Measurements from ENCODE around the gene EPSTI1. TPM values are rescaled to one million over a fixed set of nuclear protein-coding genes. Genes with fewer than 3 reads are reported as not detected.

EPSTI1 gene
- polyA plus RNA-seq, 2 of the 4 experiments (the other 2 are of a cell fraction), result 0.05 to 0.10 TPM

GRCh38 chr13:42849200-42849599 is 142.8 kb downstream of the EPSTI1 start (continued):
- no peak for TF ChIP-seq ZFP36 (IDR thresholded peaks at IDR 0.05; ENCODE audit: borderline replicate concordance, partially characterized antibody)
- no peak for TF ChIP-seq NFE2L2 (conservative IDR thresholded peaks at IDR 0.05; ENCODE audit: low read length)
- TF ChIP-seq POLR2A (IDR thresholded peaks at IDR 0.05; ENCODE audit: low read length), result no peak
- no peak for TF ChIP-seq HES2 (IDR thresholded peaks at IDR 0.05)
- TF ChIP-seq HDAC2 (IDR thresholded peaks at IDR 0.05), result no peak

- Histone ChIP-seq H3K4me1 (no peaks in the 10 kb centered on the region), H3K9me3 (no peaks in the 10 kb centered on the region), H3K4me3 (no peak overlapping the region), H3K27ac (no peak overlapping the region), H3K4me2 (no peak overlapping the region)
- ChIA-PET POLR2A (no interaction called here), CTCF (no interaction called here)
- ATAC-seq, result no peak
- no peak for DNase-seq (ENCODE audit: low read depth in 1 of 2, low spot score in 1 of 2)
- no peak for TF ChIP-seq BHLHE40 (IDR thresholded peaks at IDR 0.05; ENCODE audit: low read depth, low read length)
- no peak for TF ChIP-seq NR3C1 (IDR thresholded peaks at IDR 0.05)
- TF ChIP-seq PBX3 (IDR thresholded peaks at IDR 0.05), result no peak
- TF ChIP-seq E2F6 (IDR thresholded peaks at IDR 0.05; ENCODE audit: borderline replicate concordance, low read depth), result no peak
- TF ChIP-seq JUNB (IDR thresholded peaks at IDR 0.05), result no peak
- no peak for TF ChIP-seq HDAC2 (IDR thresholded peaks at IDR 0.05)
- no peak for TF ChIP-seq CHD4 (IDR thresholded peaks at IDR 0.05; ENCODE audit: borderline replicate concordance)
- TF ChIP-seq HOXB13 (CRISPR knock-in tag; IDR thresholded peaks at IDR 0.05; ENCODE audit: low read depth), result no peak
- WGBS (ENCODE audit: missing lambda C conversion rate), result 10% methylated on average over 3 of the region's 3 CpGs
- no peak for FAIRE-seq
Measured at GRCh38 chr13:42847891-42848663, 144.0 kb downstream of the EPSTI1 start.

GRCh38 chr13:42836930-42837690 is 154.9 kb downstream of the EPSTI1 start:
- WGBS (ENCODE audit: missing lambda C conversion rate), result 23% methylated on average over 10 of the region's 10 CpGs
- FAIRE-seq, result no peak
- Histone ChIP-seq H3K27ac (no peak overlapping the region), H3K4me2 (no peak overlapping the region), H3K4me1 (no peaks in the 10 kb centered on the region), H3K9me3 (no peaks in the 10 kb centered on the region), H3K4me3 (no peak overlapping the region)
- TF ChIP-seq PHF8 (IDR thresholded peaks at IDR 0.05; ENCODE audit: borderline replicate concordance, low read depth) (no peak), SMC3 (IDR thresholded peaks at IDR 0.05) (peak; percentile 39), ESRRA (IDR thresholded peaks at IDR 0.05; ENCODE audit: borderline replicate concordance, low read length) (no peak), RAD21 (conservative IDR thresholded peaks at IDR 0.05 in 1 of 2, IDR thresholded peaks at IDR 0.05 in 1 of 2) (peak; percentile 24 to 38; a peak in 2 of 5 replicates), ATOH8 (CRISPR knock-in tag; IDR thresholded peaks at IDR 0.05; ENCODE audit: low read depth) (no peak), POLR2AphosphoS2 (conservative IDR thresholded peaks at IDR 0.05; ENCODE audit: low read length) (no peak), GATA3 (IDR thresholded peaks at IDR 0.05; ENCODE audit: borderline replicate concordance) (no peak), ZFP36 (IDR thresholded peaks at IDR 0.05; ENCODE audit: borderline replicate concordance, partially characterized antibody) (no peak), NPAS2 (CRISPR knock-in tag; IDR thresholded peaks at IDR 0.05; ENCODE audit: borderline replicate concordance) (no peak), EHMT2 (IDR thresholded peaks at IDR 0.05; ENCODE audit: low read depth) (no peak), CBX8 (IDR thresholded peaks at IDR 0.05) (no peak)
- ATAC-seq, result no peak
- DNase-seq (ENCODE audit: low read depth in 1 of 2, low spot score in 1 of 2), result peak; percentile 3 to 9
- POLR2A ChIA-PET, result no interaction called here
- CTCF ChIA-PET, result interaction anchor here (0.9 kb wide), 1 partner anchor 133 kb away, joined by 3 read pairs; no protein-coding TSS in a partner anchor

Other genes with a start within 250 kb of the EPSTI1 start
- gene FAM216B, start 210.7 kb downstream of the EPSTI1 start, polyA plus RNA-seq (2011; rRNA removed), result not detected in 2 replicates
- not detected in 3 replicates for gene FAM216B, start 210.7 kb downstream of the EPSTI1 start, polyA plus RNA-seq (2017; fragmentation: RNase III; extraction: RNeasy Plus Mini Kit Qiagen cat#74134 plus additional on column Dnase treatment)
- gene DNAJC15, start 31.3 kb upstream of the EPSTI1 start, polyA plus RNA-seq (2011; rRNA removed), result 0.04 and 0.05 TPM in 2 replicates
- gene DNAJC15, start 31.3 kb upstream of the EPSTI1 start, polyA plus RNA-seq (2017; fragmentation: RNase III; extraction: RNeasy Plus Mini Kit Qiagen cat#74134 plus additional on column Dnase treatment), result 0.01 to 0.03 TPM in 2 of 3 replicates, not detected in the other

All from A549 (cell line).